Brain microvascular endothelial cell (primary cell): Measurements from ENCODE around the gene RAB11A.

ENCODE experiments used
- DNase-seq: peaks from one replicate; pipeline ENCODE4 v3.0.0-alpha.2; 2020
- H3K27ac ChIP-seq: fragments of 250-450 bp; sonication (Bioruptor Pico); 2 replicates; pipeline ENCODE4 v1.5.1; 2020; ENCODE audit warnings: mild to moderate bottlenecking, moderate library complexity
- H3K27me3 ChIP-seq: fragments of 250-450 bp; sonication (Bioruptor Pico); replicated peaks from 2 replicates; pipeline ENCODE4 v1.5.1; 2020; ENCODE audit warnings: mild to moderate bottlenecking
- H3K36me3 ChIP-seq: fragments of 250-450 bp; sonication (Bioruptor Pico); replicated peaks from 2 replicates; pipeline ENCODE4 v1.5.1; 2020; ENCODE audit warnings: mild to moderate bottlenecking
- H3K4me3 ChIP-seq: 2 replicates; pipeline ENCODE4 v1.5.1; 2011; ENCODE audit warnings: low read depth, mild to moderate bottlenecking, control low read depth, low read length, moderate library complexity
- CTCF ChIP-seq: IDR thresholded peaks from 2 replicates; pipeline ENCODE4 v1.5.1; 2011; ENCODE audit warnings: low read depth, mild to moderate bottlenecking, moderate library complexity, low read length, control low read depth, inconsistent platforms; ENCODE audit errors: missing control alignments
- in situ Hi-C: cut with HindIII; loops from 2 replicates; pipeline ENCODE4 v1.10.0; 2017; ENCODE audit warnings: low sequenced_read_pairs, low pct_ligation_motif_present

RAB11A gene

DNA sequence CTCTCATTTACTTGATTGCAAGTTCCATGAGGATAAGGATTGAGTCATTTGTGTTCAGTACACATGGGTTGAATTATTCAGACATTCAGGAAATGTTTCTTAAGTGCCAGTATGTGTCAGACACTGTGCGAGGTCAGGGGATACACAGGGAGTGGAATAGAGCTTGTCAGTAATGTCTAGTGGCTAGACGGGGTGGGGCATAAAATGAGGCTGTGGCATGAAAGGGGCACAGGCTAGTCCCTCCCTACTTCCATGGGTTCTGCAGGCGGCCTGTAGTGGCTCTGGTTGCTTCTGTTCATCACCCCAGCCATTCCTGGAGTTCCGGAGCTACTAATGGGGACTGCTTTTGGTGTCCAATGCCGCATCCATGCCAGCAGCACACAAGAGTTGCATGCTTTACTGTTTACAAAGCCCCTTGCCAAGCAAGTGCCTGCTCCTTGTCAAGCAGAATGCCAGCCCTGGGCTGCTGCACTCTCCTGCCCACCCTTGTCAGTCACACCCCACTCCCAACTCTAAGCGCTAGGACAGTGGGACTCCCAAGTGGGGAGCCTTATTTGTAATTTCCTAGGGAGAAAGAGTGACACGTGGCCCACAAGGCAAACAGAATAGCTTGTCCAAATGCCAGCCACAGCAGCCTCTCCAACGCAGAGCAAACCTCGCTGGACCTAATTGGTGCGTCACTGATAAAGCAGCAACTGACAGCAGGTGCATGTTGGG, 70.8 kb downstream of the RAB11A start:
- in situ Hi-C loops, result no loop called here
- peak overlapping the region; percentile 29 for H3K27ac ChIP-seq
- peak; percentile 77 for DNase-seq
- H3K4me3 ChIP-seq, result no peak overlapping the region
- no peak for TF ChIP-seq CTCF
- no peaks in the 10 kb centered on the region for H3K27me3 ChIP-seq
- no peaks in the 10 kb centered on the region for H3K36me3 ChIP-seq

DNA sequence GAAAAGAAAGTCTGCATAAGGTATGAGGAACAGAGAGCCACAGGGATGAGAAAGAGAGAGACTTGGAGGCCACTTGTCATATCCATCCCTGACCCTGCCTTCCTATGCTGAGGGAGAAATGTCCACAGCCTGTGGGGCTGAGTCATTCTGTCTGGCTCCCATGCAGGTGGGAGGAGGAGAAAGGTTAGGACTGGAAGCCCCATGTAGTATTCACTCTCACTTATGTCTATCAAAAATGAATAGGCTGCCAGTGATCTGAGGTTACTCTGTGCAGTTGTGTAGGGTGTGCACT, 71.3 kb downstream of the RAB11A start:
- Histone ChIP-seq H3K27me3 (no peaks in the 10 kb centered on the region), H3K36me3 (no peaks in the 10 kb centered on the region), H3K4me3 (no peak overlapping the region), H3K27ac (peak overlapping the region; percentile 29)
- no peak for TF ChIP-seq CTCF
- peak; percentile 12 for DNase-seq
- in situ Hi-C loops, result no loop called here
